Ectodermal cell (in vitro differentiated cells): ENCODE results near the gene MFAP3L.

ENCODE experiments used
- H3K27ac ChIP-seq: 2 replicates; pipeline ENCODE4 v1.7.0; 2013; ENCODE audit warnings: mild to moderate bottlenecking, low read depth, low read length; ENCODE audit not compliant: insufficient read depth, poor library complexity, severe bottlenecking
- H3K27me3 ChIP-seq: 2 replicates; pipeline ENCODE4 v1.7.0; 2013; ENCODE audit warnings: mild to moderate bottlenecking, low read length; ENCODE audit not compliant: insufficient read depth, control insufficient read depth, poor library complexity, severe bottlenecking
- H3K36me3 ChIP-seq: one replicate; pipeline ENCODE4 v1.7.0; 2013; ENCODE audit warnings: low read length; ENCODE audit not compliant: control insufficient read depth, insufficient read depth
- H3K4me1 ChIP-seq: one replicate; pipeline ENCODE4 v1.7.0; 2013; ENCODE audit warnings: low read length; ENCODE audit not compliant: control insufficient read depth, insufficient read depth
- H3K4me3 ChIP-seq: 2 replicates; pipeline ENCODE4 v1.7.0; 2013; ENCODE audit warnings: low read depth, low read length, control low read depth; ENCODE audit not compliant: insufficient read depth
- H3K9me3 ChIP-seq: 2 replicates; pipeline ENCODE4 v1.7.0; 2013; ENCODE audit warnings: mild to moderate bottlenecking, low read length, moderate library complexity; ENCODE audit not compliant: control insufficient read depth
- WGBS, 2 experiments: methylation state at CpG; one replicate each; pipeline ENCODE4 v1.1.7; 2013; ENCODE audit warnings: missing lambda C conversion rate in 2 of 2; 5-methylcytosine and 5-hydroxymethylcytosine counted together

MFAP3L gene

GRCh38 chr4:170007113-170007512, 19.1 kb downstream of the MFAP3L start:
- Histone ChIP-seq H3K27ac (no peak overlapping the region), H3K4me1 (peaks cover 14% of the 10 kb centered on the region), H3K4me3 (no peak overlapping the region), H3K27me3 (no peaks in the 10 kb centered on the region), H3K9me3 (no peaks in the 10 kb centered on the region), H3K36me3 (no peaks in the 10 kb centered on the region)
- WGBS, 2 experiments = 92 to 98% methylated on average over 4 of the region's 4 CpGs

GRCh38 chr4:170005472-170005871, 20.7 kb downstream of the MFAP3L start:
- H3K4me3 ChIP-seq = no peak overlapping the region
- no peaks in the 10 kb centered on the region for H3K27me3 ChIP-seq
- no peaks in the 10 kb centered on the region for H3K36me3 ChIP-seq
- H3K9me3 ChIP-seq = no peaks in the 10 kb centered on the region
- peaks cover 14% of the 10 kb centered on the region for H3K4me1 ChIP-seq
- 88 to 92% methylated on average over 5 of the region's 5 CpGs for WGBS, 2 experiments
- H3K27ac ChIP-seq = no peak overlapping the region

- H3K9me3 ChIP-seq = no peaks in the 10 kb centered on the region
- H3K27me3 ChIP-seq = no peaks in the 10 kb centered on the region
- peaks cover 14% of the 10 kb centered on the region for H3K4me1 ChIP-seq
- no peaks in the 10 kb centered on the region for H3K36me3 ChIP-seq
- peak overlapping the region; percentile 62 for H3K27ac ChIP-seq
- no peak overlapping the region for H3K4me3 ChIP-seq
- 56 to 72% methylated on average over 4 to 5 of the region's 5 CpGs for WGBS, 2 experiments
Observed at GRCh38 chr4:170004651-170005295, 21.4 kb downstream of the MFAP3L start.

GRCh38 chr4:170003071-170004070, 22.8 kb downstream of the MFAP3L start:
- Histone ChIP-seq H3K27ac (no peak overlapping the region), H3K4me3 (no peak overlapping the region), H3K9me3 (no peaks in the 10 kb centered on the region), H3K36me3 (no peaks in the 10 kb centered on the region), H3K4me1 (peaks cover 14% of the 10 kb centered on the region), H3K27me3 (no peaks in the 10 kb centered on the region)
- WGBS, 2 experiments = 95% methylated on average over 12 of the region's 12 CpGs

- no peak overlapping the region for H3K27ac ChIP-seq
- no peaks in the 10 kb centered on the region for H3K36me3 ChIP-seq
- H3K27me3 ChIP-seq = no peaks in the 10 kb centered on the region
- no peaks in the 10 kb centered on the region for H3K9me3 ChIP-seq
- 87 to 92% methylated on average over 5 of the region's 5 CpGs for WGBS, 2 experiments
- H3K4me3 ChIP-seq = no peak overlapping the region
- H3K4me1 ChIP-seq = peaks cover 14% of the 10 kb centered on the region
Observed at GRCh38 chr4:170001745-170002267, 24.4 kb downstream of the MFAP3L start.

- Histone ChIP-seq H3K9me3 (no peaks in the 10 kb centered on the region), H3K4me1 (peaks cover 14% of the 10 kb centered on the region), H3K36me3 (no peaks in the 10 kb centered on the region), H3K4me3 (no peak overlapping the region), H3K27ac (no peak overlapping the region), H3K27me3 (no peaks in the 10 kb centered on the region)
- WGBS, 2 experiments = 87 to 100% methylated on average over 1 to 2 of the region's 3 CpGs
Observed at GRCh38 chr4:170001011-170001744, 25.0 kb downstream of the MFAP3L start.

GRCh38 chr4:169999923-170000322, 26.3 kb downstream of the MFAP3L start:
- peaks cover 7% of the 10 kb centered on the region for H3K4me1 ChIP-seq
- 88 to 91% methylated on average over 2 of the region's 2 CpGs for WGBS, 2 experiments
- no peak overlapping the region for H3K27ac ChIP-seq
- no peaks in the 10 kb centered on the region for H3K36me3 ChIP-seq
- H3K9me3 ChIP-seq = no peaks in the 10 kb centered on the region
- H3K27me3 ChIP-seq = no peaks in the 10 kb centered on the region
- H3K4me3 ChIP-seq = no peak overlapping the region

- Histone ChIP-seq H3K36me3 (no peaks in the 10 kb centered on the region), H3K27ac (no peak overlapping the region), H3K4me3 (no peak overlapping the region), H3K9me3 (no peaks in the 10 kb centered on the region), H3K27me3 (no peaks in the 10 kb centered on the region), H3K4me1 (peaks cover 4% of the 10 kb centered on the region)
- 88 to 100% methylated on average over 1 of the region's 1 CpG for WGBS, 2 experiments
Observed at GRCh38 chr4:169998981-169999380, 27.2 kb downstream of the MFAP3L start.

GRCh38 chr4:169996379-169997240, 29.6 kb downstream of the MFAP3L start:
- Histone ChIP-seq H3K4me1 (no peaks in the 10 kb centered on the region), H3K36me3 (no peaks in the 10 kb centered on the region), H3K4me3 (no peak overlapping the region), H3K27me3 (no peaks in the 10 kb centered on the region), H3K27ac (no peak overlapping the region), H3K9me3 (no peaks in the 10 kb centered on the region)
- 82 to 85% methylated on average over 9 of the region's 10 CpGs for WGBS, 2 experiments
